ENCODE results near the gene CFAP99. TPM values are rescaled to one million over a fixed set of nuclear protein-coding genes. Genes with fewer than 3 reads are reported as not detected.

CFAP99 gene
- total and polyA plus RNA-seq, 9 of the 15 experiments (the other 6 are each of a cell fraction or from before 2014, with no cell fraction given), result 0.07 to 0.18 (median 0.09) TPM; not detected in 6

DNA sequence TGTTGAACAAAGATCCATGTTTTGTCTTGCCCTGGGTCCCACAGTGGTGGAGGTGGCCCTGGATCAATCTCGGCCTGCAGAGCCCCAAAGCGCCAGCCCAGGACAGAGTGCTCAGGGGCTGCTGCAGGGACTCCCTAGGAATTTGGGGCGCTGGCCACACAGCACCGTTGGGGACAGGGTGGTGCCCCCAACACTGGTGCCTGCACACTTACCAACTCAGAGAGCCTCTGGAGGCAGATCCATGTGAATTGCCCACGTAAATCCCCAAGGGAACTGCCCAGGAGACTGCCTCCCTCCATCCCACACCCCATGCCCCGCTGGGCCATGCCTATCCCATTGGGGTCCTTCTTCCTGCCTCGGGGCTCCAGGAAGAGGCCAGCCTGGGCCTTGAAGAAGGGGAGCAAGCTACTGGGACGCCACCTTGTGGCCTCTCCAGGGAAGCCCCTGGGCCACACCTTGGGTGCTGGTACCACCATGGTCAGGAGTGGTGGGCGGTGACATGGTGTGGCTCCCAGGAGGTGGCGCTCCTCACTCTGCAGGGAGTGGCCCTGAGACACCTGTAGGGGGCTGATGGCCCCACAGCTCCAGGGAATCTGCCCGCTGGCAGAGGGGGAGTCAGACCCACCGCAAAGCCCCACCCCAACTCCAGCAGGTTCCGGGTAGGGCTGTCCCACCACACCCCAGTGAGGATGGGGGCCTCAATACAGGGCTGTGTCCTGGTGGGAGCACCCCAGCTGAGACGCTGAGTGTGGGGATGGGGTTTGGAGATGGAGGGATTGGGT is 22.8 kb downstream of the CFAP99 start (continued):
- no peak for TF ChIP-seq ZNF280B (CRISPR knock-in tag; IDR thresholded peaks at IDR 0.05)
- TF ChIP-seq TAF7 (tag; IDR thresholded peaks at IDR 0.05), result no peak
- TF ChIP-seq ZBED1 (IDR thresholded peaks at IDR 0.05), result no peak
- no peak for TF ChIP-seq ELF4 (CRISPR knock-in tag; IDR thresholded peaks at IDR 0.05)
- 0 out of 2 replicates have a peak, but pooled peaks have one; percentile 39 for TF ChIP-seq KAT7 (CRISPR knock-in tag; IDR thresholded peaks at IDR 0.05; ENCODE audit: borderline replicate concordance)
- no peak for TF ChIP-seq ZNF644 (tag; IDR thresholded peaks at IDR 0.05; ENCODE audit: low read depth)
- TF ChIP-seq CBFA2T2 (conservative IDR thresholded peaks at IDR 0.05), result no peak
- TF ChIP-seq ZNF165 (CRISPR knock-in tag; IDR thresholded peaks at IDR 0.05; ENCODE audit: borderline replicate concordance), result no peak
- TF ChIP-seq CHD4 (IDR thresholded peaks at IDR 0.05; ENCODE audit: insufficient read depth, insufficient replicate concordance, low read depth, low read length, poor library complexity, severe bottlenecking), result no peak
- TF ChIP-seq, protein P1, sequence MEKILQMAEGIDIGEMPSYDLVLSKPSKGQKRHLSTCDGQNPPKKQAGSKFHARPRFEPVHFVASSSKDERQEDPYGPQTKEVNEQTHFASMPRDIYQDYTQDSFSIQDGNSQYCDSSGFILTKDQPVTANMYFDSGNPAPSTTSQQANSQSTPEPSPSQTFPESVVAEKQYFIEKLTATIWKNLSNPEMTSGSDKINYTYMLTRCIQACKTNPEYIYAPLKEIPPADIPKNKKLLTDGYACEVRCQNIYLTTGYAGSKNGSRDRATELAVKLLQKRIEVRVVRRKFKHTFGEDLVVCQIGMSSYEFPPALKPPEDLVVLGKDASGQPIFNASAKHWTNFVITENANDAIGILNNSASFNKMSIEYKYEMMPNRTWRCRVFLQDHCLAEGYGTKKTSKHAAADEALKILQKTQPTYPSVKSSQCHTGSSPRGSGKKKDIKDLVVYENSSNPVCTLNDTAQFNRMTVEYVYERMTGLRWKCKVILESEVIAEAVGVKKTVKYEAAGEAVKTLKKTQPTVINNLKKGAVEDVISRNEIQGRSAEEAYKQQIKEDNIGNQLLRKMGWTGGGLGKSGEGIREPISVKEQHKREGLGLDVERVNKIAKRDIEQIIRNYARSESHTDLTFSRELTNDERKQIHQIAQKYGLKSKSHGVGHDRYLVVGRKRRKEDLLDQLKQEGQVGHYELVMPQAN (IDR thresholded peaks at IDR 0.05; ENCODE audit: borderline replicate concordance), result no peak
- no peak for TF ChIP-seq CLOCK (CRISPR knock-in tag; IDR thresholded peaks at IDR 0.05; ENCODE audit: borderline replicate concordance)
- TF ChIP-seq E2F5 (CRISPR knock-in tag; IDR thresholded peaks at IDR 0.05), result no peak
- TF ChIP-seq DPF2 (IDR thresholded peaks at IDR 0.05), result no peak; the same call in 1 of the 2 replicates
- TF ChIP-seq, protein P2, sequence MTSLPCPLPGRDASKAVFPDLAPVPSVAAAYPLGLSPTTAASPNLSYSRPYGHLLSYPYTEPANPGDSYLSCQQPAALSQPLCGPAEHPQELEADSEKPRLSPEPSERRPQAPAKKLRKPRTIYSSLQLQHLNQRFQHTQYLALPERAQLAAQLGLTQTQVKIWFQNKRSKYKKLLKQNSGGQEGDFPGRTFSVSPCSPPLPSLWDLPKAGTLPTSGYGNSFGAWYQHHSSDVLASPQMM (CRISPR knock-in tag; IDR thresholded peaks at IDR 0.05), result no peak
- no peak for TF ChIP-seq RNF219 (CRISPR knock-in tag; IDR thresholded peaks at IDR 0.05)
- no peak for TF ChIP-seq ZNF785 (CRISPR knock-in tag; IDR thresholded peaks at IDR 0.05)
- TF ChIP-seq ZNF212 (CRISPR knock-in tag; IDR thresholded peaks at IDR 0.05), result no peak
- TF ChIP-seq CHCHD3 (CRISPR knock-in tag; IDR thresholded peaks at IDR 0.05), result no peak

Measured in K562 (cell line).